Keratinocyte (primary cell): Measurements from ENCODE around the gene EZH2.

Source experiments
- CTCF ChIP-seq, 3 experiments: IDR thresholded peaks in 1 of 3; conservative IDR thresholded peaks in 1 of 3; optimal IDR thresholded peaks in 1 of 3; 2 replicates in 2 of 3; 3 replicates in 1 of 3; pipeline versions ENCODE3 to v1.5.1; 2011; ENCODE audit warnings: low read length in 3 of 3, mild to moderate bottlenecking in 3 of 3, moderate library complexity in 2 of 3, control low read depth in 1 of 3, inconsistent platforms in 1 of 3; ENCODE audit not compliant: insufficient read depth in 2 of 3; ENCODE audit errors: extremely low read depth in 1 of 3
- EZH2 ChIP-seq: IDR thresholded peaks from one replicate; pipeline ENCODE4 v1.6.1; 2012; ENCODE audit warnings: inconsistent platforms, mild to moderate bottlenecking, low read length, moderate library complexity

DNA sequence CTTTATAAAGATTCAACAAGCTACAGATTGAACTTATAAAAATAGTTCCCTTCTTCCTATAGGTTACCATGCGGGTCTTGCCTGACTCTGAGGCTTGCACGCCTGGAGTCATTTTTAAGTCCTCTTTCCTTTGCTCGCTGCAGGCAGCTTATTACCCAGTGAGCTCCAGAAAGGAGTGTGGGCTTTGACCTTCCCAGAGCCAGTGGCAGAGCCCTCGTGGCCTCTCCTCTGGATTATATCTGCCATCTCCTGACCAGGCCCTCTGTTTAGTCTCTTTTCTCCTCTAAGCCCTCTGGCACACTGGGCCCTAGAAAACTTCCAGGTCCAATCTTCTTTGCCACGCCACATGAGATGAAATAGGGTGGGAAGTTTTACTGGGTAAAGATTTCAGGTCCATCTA is 39.9 kb upstream of the EZH2 start:
- TF ChIP-seq EZH2 (no peak), CTCF (optimal IDR thresholded peaks at IDR 0.05 in 1 of 3, IDR thresholded peaks at IDR 0.05 in 1 of 3, conservative IDR thresholded peaks at IDR 0.05 in 1 of 3; ENCODE audit: extremely low read depth in 1 of 3, insufficient read depth in 2 of 3, low read length in 3 of 3) (no peak)
